Smooth muscle cell (in vitro differentiated cells): Measurements from ENCODE around the gene SERPINI2. TPM values are rescaled to one million over a fixed set of nuclear protein-coding genes. Genes with fewer than 3 reads are reported as not detected.

Experiments
- DNase-seq: peaks from one replicate; lab custom pipeline; 2025; ENCODE audit not compliant: unreplicated experiment; lab: John Stamatoyannopoulos, UW
- H2AFZ ChIP-seq: fragments of 200-600 bp; sonication (generic); 2 replicates; pipeline ENCODE4 v1.6.0; 2016; ENCODE audit warnings: antibody characterized with exemption, low read depth, mild to moderate bottlenecking
- H3F3A ChIP-seq: fragments of 200-600 bp; sonication (generic); 2 replicates; pipeline ENCODE4 v1.6.0; 2017; ENCODE audit warnings: antibody characterized with exemption, low read depth
- H3K27ac ChIP-seq: fragments of 200-600 bp; sonication (generic); 2 replicates; pipeline ENCODE4 v1.5.1; 2016; ENCODE audit warnings: low read depth, mild to moderate bottlenecking
- H3K27me3 ChIP-seq: fragments of 200-600 bp; sonication (generic); 2 replicates; pipeline ENCODE4 v1.6.1; 2016; ENCODE audit warnings: low read depth, mild to moderate bottlenecking
- H3K36me3 ChIP-seq: fragments of 200-600 bp; sonication (generic); 2 replicates; pipeline ENCODE4 v1.5.1; 2016; ENCODE audit warnings: low read depth
- H3K4me1 ChIP-seq: fragments of 200-600 bp; sonication (generic); 2 replicates; pipeline ENCODE4 v1.5.1; 2016; ENCODE audit warnings: low read depth
- H3K4me2 ChIP-seq: fragments of 200-600 bp; sonication (generic); 2 replicates; pipeline ENCODE4 v1.6.0; 2016; ENCODE audit warnings: mild to moderate bottlenecking
- H3K4me3 ChIP-seq: fragments of 200-600 bp; sonication (generic); 2 replicates; pipeline ENCODE4 v1.5.1; 2016; ENCODE audit warnings: mild to moderate bottlenecking
- H3K79me2 ChIP-seq: fragments of 200-600 bp; sonication (generic); 2 replicates; pipeline ENCODE4 v1.6.0; 2016; ENCODE audit warnings: low read depth, mild to moderate bottlenecking
- H3K9ac ChIP-seq: fragments of 200-600 bp; sonication (generic); 2 replicates; pipeline ENCODE4 v1.6.0; 2016; ENCODE audit warnings: low read depth
- H3K9me3 ChIP-seq: fragments of 200-600 bp; sonication (generic); replicated peaks from 2 replicates; pipeline ENCODE4 v1.5.1; 2016; ENCODE audit warnings: low read depth
- H4K20me1 ChIP-seq: fragments of 200-600 bp; sonication (generic); 2 replicates; pipeline ENCODE4 v1.6.0; 2016; ENCODE audit warnings: low read depth
- WGBS: methylation state at CpG from one replicate; pipeline ENCODE4 v1.1.7; 2016; ENCODE audit warnings: low lambda C conversion rate; 5-methylcytosine and 5-hydroxymethylcytosine counted together
- polyA plus RNA-seq: library from polyadenylated mRNA; unstranded; fragments of >200 nt; fragmentation: Nextera tagmentation; extraction: Ambion mirVana; gene quantifications from 2 replicates; pipeline ENCODE4 v1.2.1, GENCODE V29; 2016
- total RNA-seq: library from RNA; depleted of rRNA; stranded (reverse); fragments of >200 nt; gene quantifications from 2 replicates; pipeline ENCODE4 v1.2.3, GENCODE V29; 2014
- TF ChIP-seq, protein P1 (sequence below): fragments of 200-600 bp; sonication (generic); IDR thresholded peaks from 2 replicates; pipeline ENCODE4 v1.5.1; 2017; ENCODE audit warnings: borderline replicate concordance, mild to moderate bottlenecking, antibody characterized with exemption; ENCODE audit not compliant: insufficient read depth, poor library complexity, severe bottlenecking

Gene SERPINI2
- total and polyA plus RNA-seq, 2 experiments from 2014 or later: not detected

DNA sequence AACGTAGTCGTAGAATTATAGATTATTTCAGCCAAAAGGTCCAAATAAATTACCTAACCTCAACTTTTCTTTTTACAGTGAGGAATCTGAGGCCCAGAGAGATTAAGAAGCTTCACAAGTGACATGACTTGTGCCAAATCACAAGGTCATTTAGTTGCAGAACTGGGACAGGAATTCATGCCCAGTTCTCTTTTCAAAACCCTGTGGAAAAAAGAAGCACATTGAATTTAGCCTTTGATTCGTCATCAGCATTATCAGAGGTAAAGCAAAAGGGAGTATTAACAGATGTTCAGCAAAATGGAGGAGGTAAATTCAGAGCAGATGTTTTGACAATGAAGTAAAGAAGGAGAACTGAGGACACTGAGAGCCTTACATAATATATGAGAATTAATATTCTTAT lies 4.5 kb downstream of the SERPINI2 start:
- no peaks in the 10 kb centered on the region for H3K27me3 ChIP-seq
- no peak overlapping the region for H3K4me2 ChIP-seq
- TF ChIP-seq, protein P1, sequence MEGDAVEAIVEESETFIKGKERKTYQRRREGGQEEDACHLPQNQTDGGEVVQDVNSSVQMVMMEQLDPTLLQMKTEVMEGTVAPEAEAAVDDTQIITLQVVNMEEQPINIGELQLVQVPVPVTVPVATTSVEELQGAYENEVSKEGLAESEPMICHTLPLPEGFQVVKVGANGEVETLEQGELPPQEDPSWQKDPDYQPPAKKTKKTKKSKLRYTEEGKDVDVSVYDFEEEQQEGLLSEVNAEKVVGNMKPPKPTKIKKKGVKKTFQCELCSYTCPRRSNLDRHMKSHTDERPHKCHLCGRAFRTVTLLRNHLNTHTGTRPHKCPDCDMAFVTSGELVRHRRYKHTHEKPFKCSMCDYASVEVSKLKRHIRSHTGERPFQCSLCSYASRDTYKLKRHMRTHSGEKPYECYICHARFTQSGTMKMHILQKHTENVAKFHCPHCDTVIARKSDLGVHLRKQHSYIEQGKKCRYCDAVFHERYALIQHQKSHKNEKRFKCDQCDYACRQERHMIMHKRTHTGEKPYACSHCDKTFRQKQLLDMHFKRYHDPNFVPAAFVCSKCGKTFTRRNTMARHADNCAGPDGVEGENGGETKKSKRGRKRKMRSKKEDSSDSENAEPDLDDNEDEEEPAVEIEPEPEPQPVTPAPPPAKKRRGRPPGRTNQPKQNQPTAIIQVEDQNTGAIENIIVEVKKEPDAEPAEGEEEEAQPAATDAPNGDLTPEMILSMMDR: no peak
- no peaks in the 10 kb centered on the region for H3K9me3 ChIP-seq
- H3K36me3 ChIP-seq: no peaks in the 10 kb centered on the region
- no peak overlapping the region for H3K9ac ChIP-seq
- H3K27ac ChIP-seq: no peak overlapping the region
- no peaks in the 10 kb centered on the region for H4K20me1 ChIP-seq
- H3F3A ChIP-seq: no peaks in the 10 kb centered on the region
- 91% methylated on average over 3 of the region's 3 CpGs for WGBS
- DNase-seq: no peak
- H3K4me3 ChIP-seq: no peak overlapping the region
- H3K79me2 ChIP-seq: no peaks in the 10 kb centered on the region
- H2AFZ ChIP-seq: no peak overlapping the region
- no peaks in the 10 kb centered on the region for H3K4me1 ChIP-seq

DNA sequence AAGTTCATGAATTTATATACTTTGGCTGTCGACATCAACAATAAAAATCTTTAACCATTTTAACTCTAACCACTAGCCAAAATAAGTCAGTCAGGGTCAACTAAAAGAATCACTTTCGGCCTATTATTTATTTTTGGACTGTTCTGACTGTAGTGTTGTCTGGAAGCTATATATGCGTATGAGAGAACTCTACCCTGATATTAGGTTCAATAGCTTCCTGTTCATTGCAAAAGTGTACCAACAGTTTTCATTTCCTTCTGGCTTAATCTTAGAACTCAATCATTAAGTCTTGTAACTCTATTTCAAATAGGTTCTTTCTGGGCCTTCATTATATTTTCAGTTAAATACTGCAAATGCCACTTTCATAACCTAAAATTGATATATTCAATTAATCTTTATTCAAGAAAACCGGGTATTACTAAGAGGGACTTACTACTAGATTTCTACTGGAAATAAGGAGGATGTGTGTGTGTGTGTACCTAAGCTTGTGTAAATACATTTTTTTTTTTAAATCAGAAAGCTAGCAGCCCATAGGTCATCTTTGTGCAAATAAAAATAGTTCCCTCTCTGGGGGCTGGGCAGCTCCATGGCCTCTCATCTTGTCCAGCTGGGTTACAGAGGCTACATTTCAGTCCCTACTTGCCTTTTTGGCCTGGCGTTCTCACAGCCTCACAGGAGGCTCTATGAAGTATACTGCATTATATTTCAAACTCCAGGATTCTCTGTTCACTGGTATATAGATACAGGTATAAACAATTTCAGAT lies 5.8 kb downstream of the SERPINI2 start:
- Histone ChIP-seq H3K27ac (no peak overlapping the region), H2AFZ (no peak overlapping the region), H3K4me3 (no peak overlapping the region), H4K20me1 (no peaks in the 10 kb centered on the region), H3K4me1 (no peaks in the 10 kb centered on the region), H3K9me3 (no peaks in the 10 kb centered on the region), H3F3A (no peaks in the 10 kb centered on the region), H3K27me3 (no peaks in the 10 kb centered on the region), H3K9ac (no peak overlapping the region), H3K4me2 (no peak overlapping the region), H3K36me3 (no peaks in the 10 kb centered on the region), H3K79me2 (no peaks in the 10 kb centered on the region)
- no peak for DNase-seq
- TF ChIP-seq, protein P1: no peak
- 91% methylated on average over 5 of the region's 5 CpGs for WGBS

DNA sequence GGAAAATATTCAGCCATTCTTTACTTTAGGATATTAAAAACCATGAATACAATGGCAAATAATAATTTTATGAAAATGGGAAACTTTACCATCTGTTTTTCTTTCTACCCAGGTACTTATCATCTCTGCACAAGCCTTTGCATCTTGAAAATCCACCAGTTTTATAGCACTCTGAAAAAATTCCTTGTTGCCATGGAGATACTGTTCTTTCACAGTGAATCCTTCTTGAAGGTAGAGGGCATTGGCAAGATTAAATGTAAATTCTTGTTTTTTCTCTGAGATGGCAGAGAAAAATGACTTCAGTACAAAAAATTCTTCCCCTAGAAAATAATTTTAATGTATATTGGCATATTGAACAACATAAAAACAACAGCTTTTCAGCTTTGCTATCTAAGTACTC lies 6.9 kb downstream of the SERPINI2 start:
- no peak overlapping the region for H2AFZ ChIP-seq
- H3K79me2 ChIP-seq: no peaks in the 10 kb centered on the region
- no peaks in the 10 kb centered on the region for H3K9me3 ChIP-seq
- H4K20me1 ChIP-seq: no peaks in the 10 kb centered on the region
- no peak overlapping the region for H3K27ac ChIP-seq
- H3K36me3 ChIP-seq: no peaks in the 10 kb centered on the region
- TF ChIP-seq, protein P1: no peak
- no peak overlapping the region for H3K4me2 ChIP-seq
- H3F3A ChIP-seq: no peaks in the 10 kb centered on the region
- H3K4me3 ChIP-seq: no peak overlapping the region
- no peaks in the 10 kb centered on the region for H3K27me3 ChIP-seq
- no peak for DNase-seq
- H3K4me1 ChIP-seq: no peaks in the 10 kb centered on the region
- H3K9ac ChIP-seq: no peak overlapping the region
